NCI-H128 (cell line): ENCODE measurements around the gene CSNK1A1L.

Experiments
- DNase-seq: peaks from one replicate; lab custom pipeline; 2025; ENCODE audit not compliant: unreplicated experiment; lab: John Stamatoyannopoulos, UW

CSNK1A1L gene

GRCh38 chr13:37105251-37105714 lies at the start of gene CSNK1A1L:
Gene CSNK1A1L, minus strand, starts transcription at chr13:37105664. Its CDS starts 408 bp downstream, at chr13:37105256.
- DNase-seq = no peak

GRCh38 chr13:37149380-37149779 lies 43.9 kb upstream of the CSNK1A1L start:
- DNase-seq = no peak

GRCh38 chr13:37148501-37148900 lies 43.0 kb upstream of the CSNK1A1L start:
- DNase-seq = no peak

- no peak for DNase-seq
Observed at GRCh38 chr13:37144661-37145060, 39.2 kb upstream of the CSNK1A1L start.

- no peak for DNase-seq
Observed at GRCh38 chr13:37143911-37144310, 38.4 kb upstream of the CSNK1A1L start.

- DNase-seq = no peak
Observed at GRCh38 chr13:37142877-37143276, 37.4 kb upstream of the CSNK1A1L start.

- DNase-seq = no peak
Observed at GRCh38 chr13:37141011-37141410, 35.5 kb upstream of the CSNK1A1L start.

GRCh38 chr13:37139356-37139755 lies 33.9 kb upstream of the CSNK1A1L start:
- no peak for DNase-seq

- no peak for DNase-seq
Observed at GRCh38 chr13:37138926-37139325, 33.5 kb upstream of the CSNK1A1L start.

- DNase-seq = no peak
Observed at GRCh38 chr13:37138169-37138568, 32.7 kb upstream of the CSNK1A1L start.

GRCh38 chr13:37136633-37137032 lies 31.2 kb upstream of the CSNK1A1L start:
- DNase-seq = no peak

- DNase-seq = no peak
Observed at GRCh38 chr13:37136187-37136586, 30.7 kb upstream of the CSNK1A1L start.

GRCh38 chr13:37134411-37135041 lies 29.1 kb upstream of the CSNK1A1L start:
- DNase-seq = no peak

- no peak for DNase-seq
Observed at GRCh38 chr13:37132211-37132610, 26.7 kb upstream of the CSNK1A1L start.

- no peak for DNase-seq
Observed at GRCh38 chr13:37131092-37131491, 25.6 kb upstream of the CSNK1A1L start.

- no peak for DNase-seq
Observed at GRCh38 chr13:37129866-37130265, 24.4 kb upstream of the CSNK1A1L start.

GRCh38 chr13:37127691-37128241 lies 22.3 kb upstream of the CSNK1A1L start:
- no peak for DNase-seq

GRCh38 chr13:37123337-37123736 lies 17.9 kb upstream of the CSNK1A1L start:
- no peak for DNase-seq

GRCh38 chr13:37118016-37118415 lies 12.6 kb upstream of the CSNK1A1L start:
- no peak for DNase-seq

GRCh38 chr13:37114250-37114649 lies 8.8 kb upstream of the CSNK1A1L start:
- no peak for DNase-seq

- DNase-seq = no peak
Observed at GRCh38 chr13:37113534-37113933, 8.1 kb upstream of the CSNK1A1L start.

GRCh38 chr13:37109051-37109678 lies 3.7 kb upstream of the CSNK1A1L start:
- peak; percentile 54 for DNase-seq
